Heart left ventricle (tissue), 16 donors: Measurements from ENCODE around the gene MAN2A2. TPM values are rescaled to one million over a fixed set of nuclear protein-coding genes. Genes with fewer than 3 reads are reported as not detected.

Source experiments
- ATAC-seq, 4 donors: fragments of 200-7000 bp; cut with Tn5 transposase; one replicate each; pipeline ENCODE4 v1.9.1; 2020 to 2022; ENCODE audit warnings: moderate library complexity in 4 of 4, mild to moderate bottlenecking in 3 of 4, moderate number of reproducible peaks in 1 of 4
- DNase-seq, 5 donors: peaks; one replicate each; pipeline ENCODE4 v3.0.0-alpha.2; 2020
- H3K27ac ChIP-seq, 12 donors: fragments of 200-600 bp; sonication (generic) in 4 of 12; one replicate each; pipeline versions ENCODE4 v1.5.0 to v1.8.0; 2016 to 2022; ENCODE audit warnings: mild to moderate bottlenecking in 2 of 12
- H3K27me3 ChIP-seq, 9 donors: fragments of 200-600 bp; sonication (generic) in 2 of 9; one replicate each; pipeline versions ENCODE4 v1.5.1 to v1.8.0; 2016 to 2022; ENCODE audit warnings: mild to moderate bottlenecking in 3 of 9
- H3K36me3 ChIP-seq, 9 donors: fragments of 200-600 bp; sonication (generic) in 2 of 9; one replicate each; pipeline versions ENCODE4 v1.5.0 to v1.8.0; 2018 to 2022; ENCODE audit warnings: mild to moderate bottlenecking in 2 of 9
- H3K4me1 ChIP-seq, 12 donors: fragments of 200-600 bp; sonication (generic) in 4 of 12; one replicate each; pipeline versions ENCODE4 v1.5.0 to v1.8.0; 2016 to 2022; ENCODE audit warnings: mild to moderate bottlenecking in 3 of 12
- H3K4me3 ChIP-seq, 12 donors: fragments of 200-600 bp; sonication (generic) in 4 of 12; one replicate each; pipeline versions ENCODE4 v1.5.0 to v1.8.0; 2017 to 2022; ENCODE audit warnings: mild to moderate bottlenecking in 9 of 12, moderate library complexity in 4 of 12
- H3K9me3 ChIP-seq, 12 donors: fragments of 200-600 bp; sonication (generic) in 4 of 12; one replicate each; pipeline versions ENCODE4 v1.5.0 to v1.8.0; 2016 to 2022; ENCODE audit warnings: mild to moderate bottlenecking in 1 of 12
- CTCF ChIP-seq, 12 donors: fragments of 200-600 bp; sonication (generic) in 4 of 12; IDR thresholded peaks; one replicate each; pipeline versions ENCODE4 v1.5.0 to v1.8.0; 2018 to 2022; ENCODE audit warnings: antibody characterized with exemption in 12 of 12, mild to moderate bottlenecking in 5 of 12
- POLR2A ChIP-seq, 2 donors: fragments of 450-650 bp; IDR thresholded peaks; one replicate each; pipeline ENCODE4 v1.6.1; 2017; ENCODE audit warnings: antibody characterized with exemption in 2 of 2, mild to moderate bottlenecking in 2 of 2, moderate library complexity in 2 of 2
- WGBS, 4 donors: extraction: QIAGEN DNeasy Blood & Tissue Kit in 2 of 4; methylation state at CpG; one replicate each; pipeline versions ENCODE4 v1.1.5 to v1.1.7; 2013 to 2018; 5-methylcytosine and 5-hydroxymethylcytosine counted together
- intact Hi-C, 10 donors: fragments of 100-400 bp; cut with DNase I; formaldehyde crosslinking; loops; one replicate each; pipeline versions ENCODE4 v1.11.1 to v1.14.2; 2022
- polyA plus RNA-seq, 2 donors: library from polyadenylated mRNA; stranded (reverse); fragments of 200-250 nt; gene quantifications; one replicate each; pipeline ENCODE4 v1.2.3, GENCODE V29; 2013
- total RNA-seq, 9 donors: library from RNA; depleted of rRNA in 2 of 9; stranded (reverse); fragments of >200 nt in 2 of 9; fragmentation: NEBNext Ultra II Directional in 3 of 9; extraction: Animal tissue kit (Norgen Biotek cat#: 25700) in 3 of 9; gene quantifications; one replicate each; pipeline versions ENCODE4 v1.1.0 to v1.2.4, GENCODE V29; 2016 to 2023
- donor health status: ischemic (EF 13 %, LVEDD 7.1; RV severe dilation, severe dysfunction).
- donor health status: healthy with polysubstance abuse.
- donor health status: DM: no; HTN: yes; CAD: no.
- donor health status: DM: no; HTN: no; CAD: no.
- donor health status: ischemic (EF 25% LVEDD 6.9; RV normal size, moderate dysfunction).
- donor health status: ischemic (EF 25% LVEDD 5.7; RV mildly dilated, moderate dysfunction).
- donor health status: healthy.
- donor health status: DM: yes; HTN: yes; CAD: no.
- donor health status: ischemic (EF 35%, LVEDD 5.7; RV mildly dilated, moderate dysfunction).
- donor health status: nonischemic (EF 11% LVEDD 7.7; RV severe dilation, severe dysfunction).
- donor health status: DM: yes; HTN: yes; CAD: no.
- donor health status: PGD.
- donor health status: ischemic (EF 29% LVEDD 5.4; RV normal size, mild dysfunction).
- donor health status: nonischemic (EF 23%, LVEDD 6.1; RV moderate dilation, normal function).

Gene MAN2A2
- total and polyA plus RNA-seq, 11 donors, result 38.7 to 145 (median 87.6) TPM

- Histone ChIP-seq H3K4me1 (peaks cover 3 to 29% (median 21%) of the 10 kb centered on the region in 12 donors), H3K27me3 (no peaks in the 10 kb centered on the region), H3K9me3 (no peaks in the 10 kb centered on the region), H3K27ac (no peak overlapping the region), H3K36me3 (peaks cover 3 to 69% (median 66%) of the 10 kb centered on the region in 9 donors), H3K4me3 (no peak overlapping the region)
- TF ChIP-seq POLR2A (IDR thresholded peaks at IDR 0.05) (no peak), CTCF (IDR thresholded peaks at IDR 0.05) (no peak)
- DNase-seq, result no peak
- intact Hi-C loops, result no loop called here
- WGBS, 4 donors, result 85 to 93% (median 87%) methylated on average over 5 of the region's 5 CpGs
- ATAC-seq, result no peak
These were observed 35.2 kb downstream of the MAN2A2 start for GRCh38 chr15:90938261-90938660.

GRCh38 chr15:90939756-90940155 lies 36.7 kb downstream of the MAN2A2 start:
- 74 to 95% (median 93%) methylated on average over 6 to 7 of the region's 7 CpGs for WGBS, 4 donors

GRCh38 chr15:90941038-90941437 lies 37.9 kb downstream of the MAN2A2 start:
- no peak overlapping the region for H3K27ac ChIP-seq
- peaks cover 3 to 97% (median 92%) of the 10 kb centered on the region in 9 donors for H3K36me3 ChIP-seq
- H3K9me3 ChIP-seq, result no peaks in the 10 kb centered on the region
- DNase-seq, result no peak
- no peak for ATAC-seq
- intact Hi-C loops, result no loop called here
- no peaks in the 10 kb centered on the region for H3K27me3 ChIP-seq
- H3K4me1 ChIP-seq, result peaks cover 0 to 12% (median 6%) of the 10 kb centered on the region in 12 donors
- 93 to 100% (median 96%) methylated on average over 1 to 4 of the region's 4 CpGs for WGBS, 4 donors
- TF ChIP-seq CTCF (IDR thresholded peaks at IDR 0.05) (no peak), POLR2A (IDR thresholded peaks at IDR 0.05) (no peak)
- H3K4me3 ChIP-seq, result no peak overlapping the region

More at GRCh38 chr15:90939756-90940155, 36.7 kb downstream of the MAN2A2 start:
- intact Hi-C loops, result no loop called here
- Histone ChIP-seq H3K36me3 (peaks cover 3 to 84% (median 81%) of the 10 kb centered on the region in 9 donors), H3K9me3 (no peaks in the 10 kb centered on the region), H3K27ac (no peak overlapping the region), H3K4me1 (peaks cover under 1 to 19% (median 13%) of the 10 kb centered on the region in 12 donors), H3K27me3 (no peaks in the 10 kb centered on the region), H3K4me3 (no peak overlapping the region)
- TF ChIP-seq CTCF (IDR thresholded peaks at IDR 0.05), result no peak
- TF ChIP-seq POLR2A (IDR thresholded peaks at IDR 0.05), result no peak
- ATAC-seq (no peak), DNase-seq (no peak)

- DNase-seq, result no peak
- 87 to 93% (median 92%) methylated on average over 12 of the region's 12 CpGs for WGBS, 4 donors
These were observed 39.4 kb downstream of the MAN2A2 start for GRCh38 chr15:90942354-90943120.

More at GRCh38 chr15:90942354-90943120, 39.4 kb downstream of the MAN2A2 start:
- no peak overlapping the region for H3K27ac ChIP-seq
- intact Hi-C loops, result no loop called here
- H3K27me3 ChIP-seq, result no peaks in the 10 kb centered on the region
- H3K4me3 ChIP-seq, result no peak overlapping the region
- no peak for ATAC-seq
- TF ChIP-seq POLR2A (IDR thresholded peaks at IDR 0.05) (no peak), CTCF (IDR thresholded peaks at IDR 0.05) (no peak)
- no peaks in the 10 kb centered on the region for H3K4me1 ChIP-seq
- peaks cover 3 to 100% (median 96%) of the 10 kb centered on the region in 9 donors for H3K36me3 ChIP-seq
- no peaks in the 10 kb centered on the region for H3K9me3 ChIP-seq
